Measurements from ENCODE around the gene ADPRHL1.
A peak's percentile ranks its signal among the peaks of the same experiment; 100 is the strongest.
"Not testable (repeated sequence)": the region's sequence is repeated elsewhere in the genome, so short reads cannot be mapped to it uniquely, and the experiment has no call there.

ADPRHL1 gene

GRCh38 chr13:113401452-113402415 is 51.6 kb downstream of the ADPRHL1 start:
- DNase-seq (ENCODE audit: low spot score), result no peak

GRCh38 chr13:113400621-113401451 is 52.5 kb downstream of the ADPRHL1 start:
- no peak for DNase-seq (ENCODE audit: low spot score)

- no peak for DNase-seq (ENCODE audit: low spot score)
Measured at GRCh38 chr13:113399755-113400149, 53.5 kb downstream of the ADPRHL1 start.

- DNase-seq (ENCODE audit: low spot score), result no peak
Measured at GRCh38 chr13:113398963-113399754, 54.1 kb downstream of the ADPRHL1 start.

- no peak for DNase-seq (ENCODE audit: low spot score)
Measured at GRCh38 chr13:113397608-113398425, 55.5 kb downstream of the ADPRHL1 start.

- no peak for DNase-seq (ENCODE audit: low spot score)
Measured at GRCh38 chr13:113394339-113394640, 59.0 kb downstream of the ADPRHL1 start.

- DNase-seq (ENCODE audit: low spot score), result peak; percentile 77
Measured at GRCh38 chr13:113393563-113394338, 59.5 kb downstream of the ADPRHL1 start.

GRCh38 chr13:113393226-113393562 is 60.1 kb downstream of the ADPRHL1 start:
- DNase-seq (ENCODE audit: low spot score), result no peak

GRCh38 chr13:113390874-113391497 is 62.3 kb downstream of the ADPRHL1 start:
- DNase-seq (ENCODE audit: low spot score), result no peak

GRCh38 chr13:113389586-113389985 is 63.7 kb downstream of the ADPRHL1 start:
- not testable (repeated sequence) for DNase-seq (ENCODE audit: low spot score)

GRCh38 chr13:113387396-113387795 is 65.9 kb downstream of the ADPRHL1 start:
- DNase-seq (ENCODE audit: low spot score), result no peak

GRCh38 chr13:113383089-113383488 is 70.2 kb downstream of the ADPRHL1 start:
- no peak for DNase-seq (ENCODE audit: low spot score)

GRCh38 chr13:113382542-113382941 is 70.7 kb downstream of the ADPRHL1 start:
- DNase-seq (ENCODE audit: low spot score), result not testable (repeated sequence)

- no peak for DNase-seq (ENCODE audit: low spot score)
Measured at GRCh38 chr13:113378825-113379224, 74.5 kb downstream of the ADPRHL1 start.

GRCh38 chr13:113374511-113375175 is 78.6 kb downstream of the ADPRHL1 start:
- no peak for DNase-seq (ENCODE audit: low spot score)

- no peak for DNase-seq (ENCODE audit: low spot score)
Measured at GRCh38 chr13:113373811-113374485, 79.3 kb downstream of the ADPRHL1 start.

GRCh38 chr13:113371701-113372100 is 81.6 kb downstream of the ADPRHL1 start:
- DNase-seq (ENCODE audit: low spot score), result not testable (repeated sequence)

GRCh38 chr13:113371061-113371460 is 82.2 kb downstream of the ADPRHL1 start:
- no peak for DNase-seq (ENCODE audit: low spot score)

- no peak for DNase-seq (ENCODE audit: low spot score)
Measured at GRCh38 chr13:113369881-113370280, 83.4 kb downstream of the ADPRHL1 start.

All from CD4-positive, alpha-beta T cell treated with Interleukin-2 at 100 ng/mL for 4 hours (primary cell).